Activated CD8-positive, alpha-beta memory T cell treated with anti-CD3 and anti-CD28 coated beads, Interleukin-2, amount 50 U/mL, for 24 hours (primary cell): ENCODE measurements around the gene FXYD3.
"Not testable (repeated sequence)": the region's sequence is repeated elsewhere in the genome, so short reads cannot be mapped to it uniquely, and the experiment has no call there.

ENCODE experiments used
- DNase-seq: peaks from one replicate; pipeline ENCODE4 v3.0.0-alpha.2; 2020; ENCODE audit errors: extremely low read depth

Gene FXYD3

GRCh38 chr19:35124098-35125060 lies 8.8 kb downstream of the FXYD3 start:
- DNase-seq, result peak; percentile 53

GRCh38 chr19:35125270-35125717 lies 9.7 kb downstream of the FXYD3 start:
- DNase-seq, result no peak

- DNase-seq, result no peak
Measured at GRCh38 chr19:35125749-35126623, 10.4 kb downstream of the FXYD3 start.

- no peak for DNase-seq
Measured at GRCh38 chr19:35126624-35126959, 11.0 kb downstream of the FXYD3 start.

GRCh38 chr19:35127871-35128270 lies 12.2 kb downstream of the FXYD3 start:
- DNase-seq, result no peak

- no peak for DNase-seq
Measured at GRCh38 chr19:35128398-35129057, 12.9 kb downstream of the FXYD3 start.

GRCh38 chr19:35129724-35130274 lies 14.2 kb downstream of the FXYD3 start:
- DNase-seq, result not testable (repeated sequence)

GRCh38 chr19:35130761-35131720 lies 15.4 kb downstream of the FXYD3 start:
- no peak for DNase-seq

- no peak for DNase-seq
Measured at GRCh38 chr19:35132254-35132653, 16.6 kb downstream of the FXYD3 start.

GRCh38 chr19:35133826-35134225 lies 18.2 kb downstream of the FXYD3 start:
- DNase-seq, result no peak

- DNase-seq, result no peak
Measured at GRCh38 chr19:35134601-35135242, 19.1 kb downstream of the FXYD3 start, which contains the start of gene LGI4. Gene LGI4, minus strand, starts transcription at chr19:35135059. Its CDS starts 379 bp downstream, at chr19:35134680.

- no peak for DNase-seq
Measured at GRCh38 chr19:35135389-35135909, 19.8 kb downstream of the FXYD3 start.

GRCh38 chr19:35136231-35136630 lies 20.6 kb downstream of the FXYD3 start:
- DNase-seq, result no peak

GRCh38 chr19:35136977-35137702 lies 21.5 kb downstream of the FXYD3 start:
- DNase-seq, result no peak

GRCh38 chr19:35138305-35138892 lies 22.8 kb downstream of the FXYD3 start, which contains the start of gene FXYD1:
Gene FXYD1, plus strand, starts transcription at chr19:35138824. Its CDS starts 1,256 bp downstream, at chr19:35140080.
- DNase-seq, result no peak

GRCh38 chr19:35140207-35140961 lies 24.8 kb downstream of the FXYD3 start:
- DNase-seq, result no peak

GRCh38 chr19:35140962-35141836 lies 25.6 kb downstream of the FXYD3 start:
- DNase-seq, result peak; percentile 87
